LNCaP clone FGC (cell line): Measurements from ENCODE around the gene NAALADL1.

Experiments used
- DNase-seq: peaks from one replicate; pipeline ENCODE4 v3.0.0-alpha.2; 2011; ENCODE audit warnings: low read depth
- H3K4me3 ChIP-seq: 2 replicates; pipeline ENCODE4 v1.5.1; 2011; ENCODE audit warnings: mild to moderate bottlenecking, low read depth, low read length, control low read depth
- TF ChIP-seq, protein P1 (sequence below): IDR thresholded peaks from 2 replicates; pipeline ENCODE4 v1.5.1; 2012; ENCODE audit warnings: mild to moderate bottlenecking; ENCODE audit not compliant: control insufficient read depth, insufficient read depth; ENCODE audit errors: extremely low read depth

The NAALADL1 gene

DNA sequence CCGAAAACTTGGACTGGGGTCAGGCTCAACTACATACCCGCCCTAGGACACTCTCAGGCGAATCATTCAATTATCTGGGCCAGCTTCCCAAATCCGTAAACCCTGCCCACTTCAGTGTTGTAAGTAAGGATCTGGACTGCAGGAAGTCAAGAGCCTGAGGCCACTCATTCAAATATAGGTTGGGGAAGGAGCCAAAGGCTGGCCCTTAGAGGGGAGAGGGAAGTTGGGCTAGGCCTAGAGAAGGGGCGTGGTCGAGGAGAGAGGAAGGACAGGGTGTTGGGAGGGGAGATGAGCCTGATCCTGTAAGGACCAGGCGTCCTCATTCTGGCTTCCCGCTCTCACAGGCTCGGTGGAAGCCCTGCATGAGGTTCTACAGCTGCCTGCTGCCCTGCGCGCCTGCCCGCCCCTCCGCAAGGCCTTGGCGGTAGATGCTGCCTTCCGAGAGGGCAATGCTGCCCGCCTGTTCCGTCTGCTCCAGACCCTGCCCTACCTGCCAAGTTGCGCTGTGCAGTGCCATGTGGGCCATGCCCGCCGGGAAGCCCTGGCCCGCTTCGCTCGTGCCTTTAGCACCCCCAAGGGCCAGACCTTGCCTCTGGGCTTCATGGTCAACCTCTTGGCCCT is 14.4 kb downstream of the NAALADL1 start:
- DNase-seq: peak; percentile 13
- TF ChIP-seq, protein P1, sequence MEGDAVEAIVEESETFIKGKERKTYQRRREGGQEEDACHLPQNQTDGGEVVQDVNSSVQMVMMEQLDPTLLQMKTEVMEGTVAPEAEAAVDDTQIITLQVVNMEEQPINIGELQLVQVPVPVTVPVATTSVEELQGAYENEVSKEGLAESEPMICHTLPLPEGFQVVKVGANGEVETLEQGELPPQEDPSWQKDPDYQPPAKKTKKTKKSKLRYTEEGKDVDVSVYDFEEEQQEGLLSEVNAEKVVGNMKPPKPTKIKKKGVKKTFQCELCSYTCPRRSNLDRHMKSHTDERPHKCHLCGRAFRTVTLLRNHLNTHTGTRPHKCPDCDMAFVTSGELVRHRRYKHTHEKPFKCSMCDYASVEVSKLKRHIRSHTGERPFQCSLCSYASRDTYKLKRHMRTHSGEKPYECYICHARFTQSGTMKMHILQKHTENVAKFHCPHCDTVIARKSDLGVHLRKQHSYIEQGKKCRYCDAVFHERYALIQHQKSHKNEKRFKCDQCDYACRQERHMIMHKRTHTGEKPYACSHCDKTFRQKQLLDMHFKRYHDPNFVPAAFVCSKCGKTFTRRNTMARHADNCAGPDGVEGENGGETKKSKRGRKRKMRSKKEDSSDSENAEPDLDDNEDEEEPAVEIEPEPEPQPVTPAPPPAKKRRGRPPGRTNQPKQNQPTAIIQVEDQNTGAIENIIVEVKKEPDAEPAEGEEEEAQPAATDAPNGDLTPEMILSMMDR: no peak
- no peak overlapping the region for H3K4me3 ChIP-seq

DNA sequence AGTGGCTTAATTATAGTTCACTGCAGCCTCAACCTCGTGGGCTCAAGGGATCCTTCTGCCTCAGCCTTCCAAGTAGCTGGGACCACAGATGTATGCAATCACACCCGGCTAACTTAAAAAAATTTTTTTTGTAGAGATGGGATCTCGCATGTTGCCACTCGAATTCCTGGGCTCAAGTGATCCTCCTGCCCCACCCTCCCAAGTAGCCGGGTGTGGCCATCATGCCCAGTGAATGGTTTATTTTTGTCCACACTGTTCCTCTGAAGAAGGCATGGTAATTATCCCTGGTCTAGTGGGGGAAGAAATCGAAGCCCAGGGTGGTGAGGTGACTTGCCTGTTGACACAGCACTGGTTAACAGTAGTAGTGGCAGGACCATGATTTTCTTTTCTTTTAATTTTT is 15.5 kb downstream of the NAALADL1 start:
- TF ChIP-seq, protein P1: no peak
- H3K4me3 ChIP-seq: no peak overlapping the region
- DNase-seq: no peak

DNA sequence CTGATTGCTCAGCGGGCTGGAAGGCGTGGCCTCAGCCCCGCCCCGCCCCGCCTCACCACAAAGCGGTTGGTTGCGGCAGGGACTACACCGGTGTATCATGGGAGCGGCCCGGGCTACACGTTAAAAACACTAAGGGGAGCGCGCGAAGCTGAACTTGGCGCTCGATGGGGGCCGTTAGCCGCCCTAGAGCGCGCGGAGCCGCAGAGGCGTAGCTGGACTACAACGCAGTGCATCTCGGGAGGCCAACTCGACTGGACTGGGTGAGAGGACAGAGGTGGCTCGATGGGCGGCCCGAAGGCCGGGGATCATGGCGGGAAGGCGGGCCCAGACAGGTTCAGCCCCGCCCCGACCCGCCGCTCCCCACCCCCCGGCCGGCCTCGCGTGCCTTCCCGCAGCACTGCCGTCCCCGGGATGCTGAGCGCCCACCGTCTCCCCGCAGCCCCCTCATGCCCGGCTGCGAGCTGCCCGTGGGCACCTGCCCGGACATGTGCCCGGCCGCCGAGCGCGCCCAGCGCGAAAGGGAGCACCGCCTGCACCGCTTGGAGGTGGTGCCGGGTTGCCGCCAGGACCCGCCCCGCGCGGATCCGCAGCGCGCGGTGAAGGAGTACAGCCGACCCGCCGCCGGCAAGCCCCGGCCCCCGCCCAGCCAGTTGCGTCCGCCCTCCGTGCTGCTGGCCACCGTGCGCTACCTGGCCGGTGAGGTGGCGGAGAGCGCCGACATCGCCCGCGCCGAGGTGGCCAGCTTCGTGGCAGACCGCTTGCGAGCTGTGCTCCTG is 17.3 kb downstream of the NAALADL1 start, which contains the start of gene SAC3D1:
SAC3D1 (plus strand) TSS at position 364 of the 776 bp plus-strand sequence; CDS start at position 447, 83 bp downstream.
- TF ChIP-seq, protein P1: no peak
- peak within 1 kb of the TSS; percentile 85 for H3K4me3 ChIP-seq
- peak; percentile 90 for DNase-seq

DNA sequence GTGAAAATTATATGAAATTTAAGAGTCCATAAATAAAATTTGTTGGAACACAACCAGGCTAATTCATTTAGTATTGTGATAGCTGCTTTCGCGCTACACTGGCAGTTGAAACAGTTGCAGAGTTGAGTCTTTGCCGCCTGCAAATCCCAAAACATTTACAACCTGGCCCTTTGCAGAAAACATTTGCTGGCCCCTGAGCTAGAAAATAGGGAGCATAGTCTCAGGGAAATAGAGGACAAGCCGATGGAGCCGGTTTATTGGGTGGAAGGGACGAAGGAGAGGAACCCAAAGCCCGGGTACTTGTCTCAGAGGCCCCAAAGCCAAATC is 17.9 kb downstream of the NAALADL1 start:
- H3K4me3 ChIP-seq: peak overlapping the region; percentile 85
- TF ChIP-seq, protein P1: no peak
- DNase-seq: no peak

DNA sequence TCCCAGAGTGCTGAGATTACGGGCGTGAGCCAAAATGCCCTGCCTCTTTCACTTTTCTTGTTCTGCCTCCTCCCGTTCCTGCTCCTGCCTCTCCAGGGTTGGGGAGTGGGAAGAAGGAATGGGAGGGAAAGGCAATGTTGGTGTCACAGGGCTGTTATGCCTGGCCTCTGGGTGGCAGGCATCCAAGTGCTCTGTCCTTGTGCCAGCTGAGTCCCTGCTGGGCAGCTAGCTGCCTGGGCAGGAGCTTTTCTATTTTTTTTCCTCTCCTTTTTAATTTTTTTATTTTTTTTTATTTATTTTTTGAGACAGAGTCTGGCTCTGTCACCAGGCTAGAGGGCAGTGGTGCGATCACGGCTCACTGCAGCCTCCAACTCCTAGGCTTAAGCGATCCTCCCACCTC is 21.4 kb downstream of the NAALADL1 start:
- TF ChIP-seq, protein P1: peak; percentile 26; the same call in 1 of the 2 replicates
- no peak overlapping the region for H3K4me3 ChIP-seq
- DNase-seq: peak; percentile 76

DNA sequence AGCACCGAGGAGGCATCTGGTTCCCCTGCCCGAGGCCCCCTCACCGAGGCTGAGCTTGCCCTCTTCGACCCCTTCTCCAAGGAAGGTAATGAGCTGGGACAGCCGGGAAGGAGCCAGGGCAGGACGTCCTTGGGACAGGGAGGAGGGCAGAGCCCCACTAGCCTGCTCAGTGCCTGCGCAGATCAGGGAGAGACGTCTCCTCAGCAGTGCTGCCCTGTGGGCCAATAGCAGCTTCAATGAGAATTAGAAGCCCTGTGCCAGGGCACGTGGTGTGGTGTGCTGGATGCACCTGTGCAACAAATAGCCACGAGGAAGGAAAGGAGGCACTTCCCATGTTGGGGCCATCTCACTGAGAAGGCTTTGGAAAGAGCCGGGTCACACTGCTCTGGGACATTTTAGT is 22.8 kb downstream of the NAALADL1 start:
- TF ChIP-seq, protein P1: no peak
- no peak for DNase-seq
- no peak overlapping the region for H3K4me3 ChIP-seq
